HG03159 (cell line): ENCODE results near the gene ACBD6.

ENCODE experiments used
- ATAC-seq: cut with Tn5 transposase; IDR thresholded peaks from one replicate; pipeline ENCODE4 v1.9.1; 2021; ENCODE audit warnings: mild to moderate bottlenecking, moderate library complexity; ENCODE audit not compliant: unreplicated experiment

The ACBD6 gene

GRCh38 chr1:180244840-180245239, 257.5 kb downstream of the ACBD6 start:
- no peak for ATAC-seq

DNA sequence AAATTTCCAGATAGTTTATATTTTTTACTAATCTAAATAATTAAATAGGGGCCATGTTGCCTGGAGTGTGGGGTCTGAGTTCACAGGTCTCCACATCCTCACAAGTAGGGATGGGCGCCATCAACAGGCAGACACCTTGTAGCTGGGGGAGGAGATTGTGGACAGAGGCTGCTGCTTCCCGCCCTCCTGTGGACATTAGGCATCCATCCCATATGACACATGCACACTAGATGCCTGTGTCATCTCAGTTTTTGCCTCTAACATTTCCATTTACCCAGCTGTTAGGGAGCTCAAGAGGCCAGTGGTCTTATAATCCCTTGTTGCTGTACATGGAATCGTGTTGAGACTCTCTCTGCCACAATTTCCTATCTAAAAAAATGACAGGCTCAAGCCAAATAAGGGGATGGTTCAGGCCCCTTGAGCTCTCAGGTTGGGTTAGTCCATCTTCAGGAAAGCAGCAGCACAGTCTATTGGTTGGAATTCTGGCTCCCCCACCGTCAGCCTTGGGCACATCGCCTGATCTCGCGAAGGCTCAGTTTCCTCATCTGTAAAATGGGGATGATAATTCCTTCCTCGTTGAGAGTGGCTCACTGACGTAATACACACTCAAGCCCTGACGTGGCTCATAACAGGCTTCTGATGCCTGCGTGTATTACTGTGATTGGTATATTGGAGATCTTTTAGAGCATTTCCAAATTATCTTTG, 258.7 kb downstream of the ACBD6 start:
- no peak for ATAC-seq

- ATAC-seq, result no peak
Observed at GRCh38 chr1:180241716-180242544, 260.4 kb downstream of the ACBD6 start.

GRCh38 chr1:180239145-180240096, 263.0 kb downstream of the ACBD6 start:
- ATAC-seq, result no peak

DNA sequence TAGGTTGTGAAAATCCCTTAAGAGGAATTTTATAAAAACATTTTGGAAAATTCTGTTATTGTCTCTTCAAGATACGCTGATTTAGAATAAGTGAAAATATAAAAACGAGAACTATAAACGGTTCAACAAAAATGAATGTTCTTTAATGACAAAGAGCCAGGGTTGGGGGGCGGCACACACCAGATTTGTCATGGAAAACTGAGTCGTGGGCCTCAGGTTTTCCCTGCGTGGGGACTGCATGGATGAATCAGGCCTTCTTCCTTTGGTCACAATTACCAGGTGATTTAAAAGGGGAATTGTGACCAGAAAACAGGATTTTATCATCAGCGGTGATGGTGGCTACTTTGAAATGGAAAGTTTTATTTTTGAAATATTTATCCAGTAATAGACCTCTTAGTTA, 263.7 kb downstream of the ACBD6 start:
- ATAC-seq, result no peak
